ENCODE measurements around the gene PPM1H. TPM values are rescaled to one million over a fixed set of nuclear protein-coding genes. Genes with fewer than 3 reads are reported as not detected.

The PPM1H gene
- total RNA-seq, 1 experiment from 2014 or later = 0.04 TPM

GRCh38 chr12:62736596-62736995 is 198.4 kb downstream of the PPM1H start:
- Histone ChIP-seq H3K36me3 (ENCODE audit: insufficient read depth, low read length, poor library complexity, severe bottlenecking) (no peaks in the 10 kb centered on the region), H3K4me1 (ENCODE audit: insufficient read depth, low read length, poor library complexity, severe bottlenecking) (no peaks in the 10 kb centered on the region), H3K27me3 (replicated peaks; ENCODE audit: insufficient read depth, low read depth, low read length, poor library complexity) (no peaks in the 10 kb centered on the region), H3K9me3 (ENCODE audit: low read depth, low read length, poor library complexity, severe bottlenecking) (no peaks in the 10 kb centered on the region), H3K4me3 (ENCODE audit: low read depth, low read length, poor library complexity, severe bottlenecking) (no peak overlapping the region), H3K27ac (ENCODE audit: low read depth, low read length, poor library complexity, severe bottlenecking) (no peak overlapping the region)
- CTCF ChIA-PET = no interaction called here
- POLR2A ChIA-PET (ENCODE audit: low non-redundant PET) = interaction anchor here (0.5 kb wide), 1 partner anchor 99 kb away, joined by 3 read pairs; no protein-coding TSS in a partner anchor
- BruUV-seq (replicated peaks) = no TSS peak
- TF ChIP-seq EZH2 (IDR thresholded peaks at IDR 0.05; ENCODE audit: borderline replicate concordance, low read depth, low read length, poor library complexity, severe bottlenecking) (no peak), CTCF (conservative IDR thresholded peaks at IDR 0.05; ENCODE audit: low read depth, low read length) (no peak)
- DNase-seq (ENCODE audit: low spot score) = no peak
- intact Hi-C loops (cut with micrococcal nuclease; ENCODE audit: unreplicated experiment) = no loop called here

DNA sequence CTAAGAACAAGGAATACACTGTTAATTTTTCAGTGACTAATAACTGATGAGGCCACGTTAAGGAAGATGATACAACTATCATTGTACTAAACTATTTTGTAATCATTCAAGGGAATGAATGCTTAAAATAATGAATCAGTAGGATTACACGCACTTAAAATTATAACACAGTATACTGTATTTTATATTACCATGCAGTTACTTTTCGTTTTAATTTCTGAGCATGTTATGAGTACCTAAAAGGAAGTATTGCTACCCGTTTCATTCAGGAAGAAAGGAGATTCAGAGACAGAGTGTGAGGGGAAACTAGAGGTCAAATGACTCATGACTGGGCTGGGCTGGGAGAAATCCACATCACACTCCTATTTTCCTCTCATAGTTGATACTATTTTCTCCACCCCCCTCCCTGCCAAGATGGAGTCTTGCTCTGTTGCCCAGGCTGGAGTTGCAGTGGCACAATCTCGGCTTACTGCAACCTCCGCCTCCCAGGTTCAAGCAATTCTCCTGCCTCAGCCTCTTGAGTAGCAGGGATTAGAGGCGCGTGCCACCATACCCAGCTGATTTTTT is 202.0 kb downstream of the PPM1H start:
- no peak overlapping the region for H3K27ac ChIP-seq (ENCODE audit: low read depth, low read length, poor library complexity, severe bottlenecking)
- H3K36me3 ChIP-seq (ENCODE audit: insufficient read depth, low read length, poor library complexity, severe bottlenecking) = no peaks in the 10 kb centered on the region
- H3K27me3 ChIP-seq (replicated peaks; ENCODE audit: insufficient read depth, low read depth, low read length, poor library complexity) = no peaks in the 10 kb centered on the region
- no TSS peak for BruUV-seq (replicated peaks)
- TF ChIP-seq CTCF (conservative IDR thresholded peaks at IDR 0.05; ENCODE audit: low read depth, low read length) = no peak
- no peak for TF ChIP-seq EZH2 (IDR thresholded peaks at IDR 0.05; ENCODE audit: borderline replicate concordance, low read depth, low read length, poor library complexity, severe bottlenecking)
- DNase-seq (ENCODE audit: low spot score) = no peak
- POLR2A ChIA-PET (ENCODE audit: low non-redundant PET) = interaction anchor here (0.7 kb wide), 1 partner anchor 82 kb away, joined by 19 read pairs; no protein-coding TSS in a partner anchor
- CTCF ChIA-PET = interaction anchor here (0.7 kb wide), 1 partner anchor 75 kb away, joined by 7 read pairs; no protein-coding TSS in a partner anchor
- H3K4me1 ChIP-seq (ENCODE audit: insufficient read depth, low read length, poor library complexity, severe bottlenecking) = no peaks in the 10 kb centered on the region
- no peak overlapping the region for H3K4me3 ChIP-seq (ENCODE audit: low read depth, low read length, poor library complexity, severe bottlenecking)
- intact Hi-C loops (cut with micrococcal nuclease; ENCODE audit: unreplicated experiment) = no loop called here
- no peaks in the 10 kb centered on the region for H3K9me3 ChIP-seq (ENCODE audit: low read depth, low read length, poor library complexity, severe bottlenecking)

DNA sequence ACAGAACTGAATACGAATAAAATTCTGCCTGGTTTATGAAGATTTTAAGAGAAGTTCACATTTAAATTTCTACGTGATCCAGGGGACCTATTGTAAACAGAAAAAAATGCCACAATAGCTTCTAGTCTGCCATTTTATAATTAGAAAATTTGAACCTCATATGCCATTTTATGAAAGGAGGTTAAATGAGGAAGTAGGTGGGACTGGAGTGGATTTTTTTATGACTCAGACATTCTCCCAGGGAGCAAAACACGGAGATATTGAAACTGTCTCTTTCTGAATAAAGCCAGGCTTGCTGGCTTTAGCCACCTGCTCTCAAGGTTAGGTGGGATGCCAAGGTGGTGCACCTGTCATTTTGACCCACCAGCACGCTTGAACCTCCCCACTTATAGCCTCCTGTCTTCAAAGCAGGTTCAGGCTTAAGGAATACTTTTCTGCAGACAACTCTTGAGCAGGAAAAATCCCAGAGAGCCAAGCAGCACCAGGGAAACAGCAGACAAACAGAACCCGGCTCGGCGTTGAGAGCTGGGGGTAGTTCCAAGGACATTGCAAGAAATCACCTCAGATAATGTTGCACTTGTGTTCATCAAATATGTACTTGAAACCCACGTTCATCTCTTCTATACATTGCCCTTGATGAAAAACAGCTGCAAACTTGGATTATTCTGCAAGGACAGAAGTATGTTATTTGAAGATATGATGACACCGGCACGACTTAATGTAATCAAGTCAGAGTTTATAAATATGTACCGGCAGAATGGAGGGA is 203.7 kb downstream of the PPM1H start:
- Histone ChIP-seq H3K9me3 (ENCODE audit: low read depth, low read length, poor library complexity, severe bottlenecking) (no peaks in the 10 kb centered on the region), H3K4me1 (ENCODE audit: insufficient read depth, low read length, poor library complexity, severe bottlenecking) (no peaks in the 10 kb centered on the region), H3K36me3 (ENCODE audit: insufficient read depth, low read length, poor library complexity, severe bottlenecking) (no peaks in the 10 kb centered on the region), H3K4me3 (ENCODE audit: low read depth, low read length, poor library complexity, severe bottlenecking) (no peak overlapping the region), H3K27ac (ENCODE audit: low read depth, low read length, poor library complexity, severe bottlenecking) (no peak overlapping the region), H3K27me3 (replicated peaks; ENCODE audit: insufficient read depth, low read depth, low read length, poor library complexity) (no peaks in the 10 kb centered on the region)
- no TSS peak for BruUV-seq (replicated peaks)
- ChIA-PET CTCF (no interaction called here), POLR2A (ENCODE audit: low non-redundant PET) (no interaction called here)
- TF ChIP-seq CTCF (conservative IDR thresholded peaks at IDR 0.05; ENCODE audit: low read depth, low read length) (no peak), EZH2 (IDR thresholded peaks at IDR 0.05; ENCODE audit: borderline replicate concordance, low read depth, low read length, poor library complexity, severe bottlenecking) (no peak)
- no peak for DNase-seq (ENCODE audit: low spot score)
- intact Hi-C loops (cut with micrococcal nuclease; ENCODE audit: unreplicated experiment) = no loop called here

Data from A673 (cell line).